IPS DF 19.7 (cell line): ENCODE data around the gene GATD1.

Experiments used
- DNase-seq: peaks from one replicate; pipeline ENCODE4 v3.0.0-alpha.2; 2013; ENCODE audit warnings: low read depth, low spot score

The GATD1 gene

DNA sequence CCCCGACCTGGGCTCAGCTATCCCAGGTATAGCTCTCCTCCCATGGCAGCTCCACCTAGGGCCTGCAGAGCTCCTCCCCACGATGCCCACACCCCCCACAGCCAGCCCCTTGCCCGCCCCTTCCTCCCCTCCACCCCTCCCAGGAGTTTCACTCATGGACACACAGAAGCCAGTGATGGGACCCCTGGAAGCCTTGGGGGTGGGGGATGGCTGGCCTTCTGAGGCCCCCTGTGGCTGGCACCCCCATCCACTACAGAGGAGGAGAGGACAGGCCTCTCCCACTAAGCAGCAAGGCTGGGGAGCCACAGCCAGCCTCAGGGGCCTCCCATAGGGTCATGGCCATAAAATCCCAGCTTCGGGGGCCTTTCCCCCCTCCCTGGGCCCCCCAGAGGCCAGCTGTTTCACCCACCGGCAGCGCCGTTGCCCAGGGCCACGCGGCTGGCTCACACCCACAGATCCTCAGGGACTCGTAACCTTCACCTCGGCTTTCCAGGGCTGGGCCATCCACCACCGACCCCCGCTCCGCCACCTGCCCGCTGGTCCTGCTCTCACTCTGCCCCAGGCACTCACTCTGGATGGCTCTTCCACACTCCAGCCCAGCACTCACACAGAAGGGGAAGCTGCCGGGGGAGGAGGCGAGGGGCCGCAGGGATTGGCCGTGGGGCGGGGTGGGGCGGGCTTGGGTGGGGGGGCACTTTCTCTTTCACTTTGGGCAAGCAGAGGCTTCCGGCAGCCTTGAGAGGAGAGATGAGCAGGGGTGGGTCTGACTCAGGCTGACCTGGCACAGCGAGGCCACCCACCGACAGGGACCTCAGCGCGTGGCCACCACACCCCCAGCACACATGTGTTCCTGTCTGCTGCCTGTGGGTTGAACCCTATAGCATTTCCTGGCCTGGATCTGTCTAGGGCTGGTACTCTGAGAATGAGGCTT lies 18.6 kb upstream of the GATD1 start:
- DNase-seq: no peak

DNA sequence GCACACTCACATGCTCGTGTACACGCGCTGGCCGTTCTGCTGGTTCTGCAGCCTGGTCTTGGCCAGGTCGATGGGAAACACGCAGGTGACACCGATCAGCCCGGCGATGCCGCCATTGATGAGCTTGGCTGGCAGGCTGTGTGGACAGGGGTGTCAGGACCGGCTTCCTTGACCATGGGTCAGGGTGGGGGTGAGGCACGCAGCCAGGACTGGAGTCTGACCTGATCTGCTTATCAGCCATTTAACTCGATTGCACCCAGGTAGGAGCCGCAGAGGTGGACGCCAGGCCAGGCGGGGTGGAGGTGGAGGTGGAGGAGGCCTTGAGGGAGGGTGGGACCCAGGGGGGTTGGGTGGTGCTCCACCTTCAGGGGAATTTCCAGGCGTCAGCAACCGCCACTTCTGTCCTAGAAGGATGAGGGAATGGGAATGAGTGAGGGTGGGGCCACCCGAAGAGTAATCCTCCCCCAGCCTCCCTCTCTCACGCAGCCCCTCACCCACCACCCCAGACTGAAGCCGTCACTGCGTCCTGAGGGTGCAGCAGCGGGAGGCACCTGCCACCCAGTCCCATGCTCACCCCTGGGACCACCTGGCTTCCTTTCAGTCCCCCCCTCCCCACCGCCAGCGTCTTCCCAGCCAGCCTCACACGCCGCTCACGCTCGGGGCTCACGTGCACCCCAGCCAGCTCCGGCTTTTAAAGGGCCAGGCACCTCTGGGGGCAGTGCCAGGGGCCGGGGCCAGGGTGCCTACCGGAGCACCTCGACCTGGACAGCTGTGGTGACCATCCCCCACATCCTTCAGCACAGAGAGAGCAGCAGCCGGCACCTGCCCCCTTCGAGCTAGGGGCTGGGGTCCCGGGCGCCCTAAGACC lies 17.7 kb upstream of the GATD1 start:
- DNase-seq: no peak

DNA sequence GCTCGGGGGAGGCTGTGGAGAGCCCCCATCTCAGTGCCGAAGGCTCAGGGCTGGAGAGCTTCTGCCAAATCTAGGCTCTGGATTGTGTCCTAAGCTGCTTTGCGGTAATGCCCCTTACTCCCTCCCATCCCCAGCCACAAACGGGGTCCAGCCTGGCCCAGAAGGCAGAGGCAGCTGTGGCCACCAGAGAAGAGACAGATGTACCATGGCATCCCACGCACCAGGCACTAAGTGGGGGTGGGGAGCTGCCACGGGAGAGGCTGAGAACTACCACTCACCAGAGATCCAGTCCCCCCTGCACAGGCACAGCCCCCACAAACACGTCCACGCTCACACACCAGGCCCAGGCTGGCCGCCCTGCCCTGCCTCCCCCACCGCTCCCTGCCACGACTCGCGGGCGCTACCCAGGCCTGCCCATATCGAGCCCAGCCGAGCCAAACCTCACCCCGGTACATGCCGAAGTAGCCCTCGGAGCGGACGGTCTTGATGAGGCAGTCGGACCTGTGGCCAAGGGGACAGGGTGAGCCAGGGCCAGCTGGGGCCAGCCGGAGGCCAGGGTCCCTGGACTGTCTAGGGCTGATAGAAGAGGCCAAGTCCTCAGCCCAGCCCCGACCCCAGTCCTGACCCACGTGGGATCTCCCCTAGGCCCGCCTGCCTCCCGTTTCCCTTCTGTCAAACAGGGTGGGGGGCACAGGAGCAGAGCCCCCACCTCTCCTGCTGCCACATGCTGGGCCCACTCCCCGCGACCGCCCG lies 16.9 kb upstream of the GATD1 start:
- DNase-seq: no peak

DNA sequence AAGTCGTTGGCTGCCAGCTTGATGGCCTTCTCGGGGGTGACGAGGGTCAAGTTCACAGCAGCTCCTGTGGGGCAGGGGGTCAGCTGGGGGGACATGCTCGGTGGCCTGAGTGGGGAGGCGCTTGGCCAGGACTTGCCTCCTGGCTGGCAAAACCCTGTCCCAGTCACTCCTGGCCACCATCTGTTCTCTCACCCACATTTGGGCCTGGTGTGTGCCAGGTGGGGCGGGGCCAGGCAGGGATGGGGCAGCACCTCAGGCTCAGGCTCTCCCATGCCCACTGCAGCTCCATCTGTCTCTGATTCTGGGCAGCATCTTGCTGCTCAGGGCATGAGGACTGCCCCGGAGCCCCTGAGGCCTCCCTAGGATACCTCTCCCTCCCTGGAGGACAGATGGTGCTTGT lies 16.3 kb upstream of the GATD1 start:
- DNase-seq: no peak

DNA sequence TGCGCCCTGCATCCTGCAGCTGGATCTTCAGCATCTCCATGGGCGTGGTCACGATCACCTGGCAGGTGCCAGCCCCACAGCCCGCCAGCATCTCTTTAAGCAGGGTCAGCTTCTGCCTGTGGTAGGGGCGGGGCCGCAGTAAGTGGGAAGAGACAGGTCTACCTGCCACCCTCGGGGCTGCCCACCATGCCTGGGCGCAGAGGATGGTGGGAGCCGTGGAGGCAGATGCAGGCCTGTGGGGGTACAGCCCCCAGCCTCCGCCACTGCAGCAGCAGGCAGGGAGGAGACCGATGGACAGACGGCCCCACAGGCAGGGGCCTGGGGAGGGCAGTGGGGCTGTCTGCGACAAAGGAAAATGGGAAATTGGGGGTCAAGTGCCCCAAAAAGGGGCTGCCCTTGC lies 15.6 kb upstream of the GATD1 start:
- DNase-seq: no peak

DNA sequence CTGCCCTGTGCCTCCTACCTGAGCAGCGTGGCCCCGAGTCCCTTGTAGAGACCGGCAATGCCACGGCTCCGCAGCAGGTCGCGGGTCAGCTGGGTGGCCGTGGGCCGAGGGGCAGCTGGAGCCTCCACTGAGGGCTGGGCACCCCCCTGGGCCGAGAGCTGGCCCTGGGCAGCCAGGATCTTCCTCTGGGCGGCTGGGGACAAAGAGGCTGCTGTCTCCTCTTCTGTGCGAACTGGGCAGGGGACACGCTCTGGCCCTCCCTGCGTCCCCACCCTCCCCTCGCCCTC lies 15.2 kb upstream of the GATD1 start:
- DNase-seq: no peak

DNA sequence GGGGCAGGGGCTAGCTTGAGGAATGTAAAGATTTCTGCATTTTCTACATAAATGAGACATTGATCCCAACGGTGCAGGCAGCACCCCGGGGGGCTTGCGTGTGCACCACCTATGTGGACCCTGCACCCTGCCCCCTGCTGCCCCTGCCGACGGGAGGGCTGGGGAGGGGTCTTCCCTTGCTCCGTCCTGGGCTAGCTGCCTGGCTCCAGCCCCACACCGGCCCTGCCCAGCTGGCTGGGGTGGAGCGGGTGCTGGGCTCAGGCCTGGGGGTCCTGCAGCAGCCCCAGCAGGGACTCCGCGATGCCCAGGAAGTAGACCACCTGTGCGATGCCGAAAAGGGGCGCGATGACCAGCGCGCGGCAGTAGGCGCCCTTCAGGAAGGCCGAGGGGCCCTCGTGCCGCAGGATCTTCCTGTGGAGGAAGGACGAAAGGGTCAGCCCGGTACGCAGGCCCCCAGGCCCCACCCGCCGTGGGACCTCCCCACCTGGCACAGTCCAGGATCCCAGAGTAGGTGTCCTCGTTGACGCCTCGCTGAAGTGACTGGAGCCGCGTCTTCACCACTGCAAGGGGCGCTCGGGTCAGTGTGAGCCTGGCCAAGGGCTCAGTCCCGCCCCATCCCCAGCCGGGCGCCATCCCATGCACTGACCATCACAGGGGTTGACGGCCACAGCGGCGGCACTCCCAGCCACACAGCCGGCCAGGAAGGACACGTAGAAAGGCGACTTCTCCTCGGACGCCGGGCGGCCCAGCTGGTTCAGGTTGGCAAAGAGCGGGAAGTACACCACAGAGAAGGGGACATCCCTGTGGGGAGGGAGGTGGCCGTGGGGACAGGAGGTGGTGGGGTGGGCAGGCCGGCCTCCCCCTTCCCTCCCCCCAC lies 14.6 kb upstream of the GATD1 start:
- DNase-seq: no peak

DNA sequence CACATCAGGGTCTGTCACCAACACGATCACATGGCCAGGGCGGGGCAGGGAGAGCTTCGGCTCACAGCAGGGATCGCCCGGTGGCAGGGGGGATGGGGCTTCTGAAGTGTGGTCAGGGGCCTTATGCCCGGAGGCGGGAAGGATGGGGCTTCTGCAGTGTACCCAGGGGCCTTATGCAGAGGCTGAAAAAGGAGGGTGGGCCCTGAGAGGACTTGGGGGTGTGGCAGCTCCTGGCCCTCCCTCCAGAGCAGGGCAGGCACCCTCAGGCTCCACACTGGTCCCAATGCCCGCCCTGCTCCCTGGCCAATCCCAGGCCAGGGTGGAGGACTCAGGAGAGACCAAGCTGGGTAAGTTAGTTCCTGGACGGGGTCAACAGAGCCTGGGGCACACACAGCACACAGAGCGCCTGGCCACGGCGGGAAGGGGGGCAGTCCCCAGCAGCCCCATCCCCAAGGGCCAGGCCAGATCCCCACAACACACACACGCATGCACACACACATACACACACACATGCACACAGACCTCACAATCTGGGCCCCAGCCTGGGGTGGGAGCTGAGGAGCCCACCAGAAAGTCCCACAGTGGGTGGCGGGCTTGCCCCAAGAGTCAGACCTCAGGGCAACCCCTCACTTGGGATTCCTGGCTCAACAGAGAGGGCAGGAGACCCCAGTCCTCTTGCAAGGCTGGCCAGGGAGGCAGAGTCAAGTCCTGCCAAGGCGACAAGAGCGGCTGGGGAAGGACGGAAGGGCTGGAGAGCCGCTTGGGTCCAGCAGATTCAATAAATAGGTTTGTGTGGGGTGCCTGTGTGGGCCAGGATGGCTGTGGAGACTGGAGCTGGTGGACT lies 13.7 kb upstream of the GATD1 start:
- no peak for DNase-seq

DNA sequence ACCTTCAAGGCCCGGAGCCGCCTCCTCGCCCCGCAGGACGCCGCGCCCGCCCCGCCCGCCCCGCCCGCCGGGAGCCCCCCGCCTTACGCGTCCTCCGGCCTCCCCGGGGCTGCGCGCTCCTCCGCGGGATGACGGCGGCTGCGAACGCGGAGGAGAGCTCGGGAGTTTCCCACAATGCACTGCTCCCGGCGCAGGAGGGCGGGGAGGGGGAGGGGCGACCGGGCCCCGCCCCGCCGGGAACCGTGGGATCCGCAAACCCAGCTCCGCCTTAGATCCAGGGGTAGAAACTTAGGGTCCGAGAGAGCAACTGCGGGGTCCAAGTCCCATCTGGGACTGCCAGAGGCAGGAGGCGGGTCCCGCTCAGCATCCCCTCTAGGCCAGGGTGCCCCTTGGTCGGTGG lies 12.7 kb upstream of the GATD1 start, which contains the start of gene CEND1:
Gene CEND1, minus strand, starts transcription at position 148 of the 400 bp plus-strand sequence. CDS start 1,514 bp downstream, outside the sequence.
- DNase-seq: no peak

DNA sequence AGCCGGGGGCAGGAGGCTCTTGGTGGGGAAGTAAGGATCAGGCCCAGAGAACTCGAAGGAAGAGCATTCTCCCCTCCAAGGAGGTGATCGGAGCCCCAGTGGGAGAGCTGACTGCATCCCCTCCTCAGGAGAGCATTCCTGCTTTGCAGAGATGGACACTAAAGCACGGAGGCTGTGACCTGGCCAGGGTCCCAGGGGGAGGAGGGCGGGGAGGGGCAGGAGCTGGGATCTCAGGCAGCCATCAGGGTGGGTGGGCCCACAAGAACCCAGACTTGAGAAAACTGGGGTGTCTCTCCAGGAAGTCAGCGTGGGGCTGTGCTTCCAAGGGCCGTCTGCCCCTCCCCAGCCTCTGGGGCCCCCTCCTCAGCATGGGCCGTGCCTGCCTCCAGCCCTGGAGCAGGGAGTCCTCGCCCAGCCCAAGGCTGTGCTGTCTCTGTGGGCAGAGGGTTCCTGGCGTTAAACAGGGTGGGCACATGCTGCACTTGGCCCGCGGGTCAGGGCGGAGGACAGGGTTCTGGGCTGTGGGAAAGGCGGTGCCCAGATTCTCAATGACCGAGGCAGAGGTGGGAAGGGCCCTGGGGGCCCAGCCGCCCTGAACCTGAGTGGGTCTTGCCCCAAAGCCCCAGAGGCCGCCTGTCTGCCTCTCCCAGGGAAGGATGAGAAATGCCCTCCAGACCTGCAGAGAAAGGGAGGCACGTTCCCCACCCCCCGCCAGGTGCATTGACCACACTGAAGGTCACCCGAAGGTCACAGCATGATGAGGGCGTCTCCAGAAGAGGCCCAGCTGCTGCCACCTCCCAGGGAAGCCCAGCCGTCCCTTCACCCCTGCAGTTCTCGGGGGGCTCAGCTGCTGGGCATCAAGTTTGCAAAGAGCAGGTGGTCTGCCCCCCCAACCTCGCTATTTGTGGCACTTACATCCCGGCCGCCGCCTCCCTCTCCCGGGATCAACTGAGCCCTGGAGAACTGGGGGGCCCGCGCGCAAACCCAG lies 12.0 kb upstream of the GATD1 start:
- no peak for DNase-seq

DNA sequence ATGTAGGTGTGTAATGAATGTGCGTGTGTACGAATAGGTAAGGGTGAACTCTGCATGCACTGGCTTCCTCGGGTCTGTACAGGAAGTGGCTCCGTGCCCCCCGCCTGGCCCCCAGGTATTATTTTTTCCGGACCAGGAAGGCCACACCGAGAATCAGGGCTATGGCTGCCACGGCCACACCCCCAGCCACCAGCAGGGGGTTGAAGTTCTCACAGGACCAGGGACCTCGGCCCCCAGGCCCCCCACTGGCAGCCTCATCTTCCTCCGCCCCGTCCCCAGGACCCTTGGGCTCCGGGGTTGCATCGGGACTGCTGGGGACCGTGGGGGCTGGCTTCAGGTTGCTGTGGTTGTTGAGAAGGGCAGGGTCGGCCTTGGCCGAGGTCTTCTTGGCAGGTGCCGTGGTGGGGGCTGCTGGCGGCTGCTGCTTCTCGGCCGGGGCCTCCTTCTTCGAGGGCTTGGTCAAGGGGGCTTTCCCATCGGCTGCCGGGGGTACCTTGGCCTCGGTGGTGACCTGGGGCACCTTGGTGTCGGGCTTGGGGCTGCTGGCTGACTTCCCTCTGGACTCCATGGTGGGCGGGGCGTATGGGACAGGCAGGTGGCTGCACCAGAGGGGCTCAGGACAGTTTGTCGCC lies 10.8 kb upstream of the GATD1 start:
- DNase-seq: no peak

DNA sequence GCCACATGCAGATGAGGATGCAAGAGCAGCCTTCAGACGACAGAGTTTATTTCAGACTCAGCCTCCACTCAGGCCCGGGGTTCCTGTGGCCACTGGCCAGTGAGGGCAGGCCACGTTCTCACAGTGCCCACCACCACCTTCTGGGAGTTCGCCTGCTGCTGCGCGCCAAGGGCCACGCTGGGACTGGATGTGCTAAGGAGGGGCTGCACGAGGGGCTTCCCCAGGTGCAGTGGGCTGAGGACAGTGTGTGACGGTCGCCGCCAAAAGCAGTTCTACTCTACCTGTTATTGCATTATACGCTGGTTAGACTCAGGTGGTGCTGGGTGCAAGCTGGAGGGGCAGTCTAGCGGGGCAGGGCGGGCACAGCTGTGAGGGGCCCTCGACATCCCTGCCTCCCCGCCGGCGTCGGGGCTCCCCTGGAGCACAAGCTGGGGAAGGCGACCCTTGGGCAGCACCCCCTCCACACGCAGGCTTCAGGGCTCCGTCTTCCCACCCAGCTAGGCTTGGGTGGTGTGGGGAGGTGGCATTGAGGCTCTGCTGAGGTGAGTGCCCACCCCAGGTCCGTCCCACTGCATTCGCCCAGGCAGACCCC lies 9.9 kb upstream of the GATD1 start:
- DNase-seq: no peak

DNA sequence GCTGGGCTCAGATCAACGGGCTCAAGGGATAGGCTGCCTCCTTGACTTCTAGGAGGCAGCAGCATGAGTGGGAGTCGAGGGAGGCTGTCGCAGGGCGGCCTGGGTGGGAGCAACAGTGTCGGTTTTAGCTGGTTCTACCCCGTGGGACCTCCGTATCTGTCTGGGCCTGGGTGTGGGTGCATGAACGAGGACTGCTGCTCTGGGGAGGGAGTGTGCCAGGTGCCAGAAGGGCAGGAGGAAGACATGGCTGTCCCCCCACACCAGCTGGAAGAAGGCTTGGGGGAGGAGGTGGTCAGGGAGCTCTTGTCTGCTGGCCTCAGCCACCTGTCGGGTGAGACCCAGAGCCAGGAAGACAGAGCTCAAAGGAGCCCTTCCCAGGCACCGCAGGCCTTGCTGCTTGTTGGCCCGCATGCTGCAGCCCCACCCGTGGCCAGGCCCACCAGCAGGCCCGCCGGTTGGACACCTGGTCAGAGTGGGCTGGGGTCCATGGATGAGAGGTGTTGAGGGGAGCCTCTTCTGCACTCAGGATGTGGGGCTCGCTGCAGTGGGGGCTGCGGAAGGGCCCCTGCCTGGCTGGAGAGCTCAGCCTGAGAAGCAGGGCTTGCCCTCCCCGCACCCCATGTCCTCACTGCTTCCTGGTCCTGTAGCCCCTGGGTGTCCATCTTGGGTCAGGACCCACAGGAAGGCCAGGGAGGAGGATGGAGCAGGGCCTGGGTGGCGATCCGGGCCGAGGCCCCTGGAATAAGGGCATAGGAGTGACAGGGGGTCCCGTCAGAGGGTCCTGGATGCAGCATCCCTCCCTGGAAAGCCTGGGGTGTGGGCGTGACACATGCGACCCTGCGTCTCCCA lies 9.2 kb upstream of the GATD1 start:
- DNase-seq: no peak

DNA sequence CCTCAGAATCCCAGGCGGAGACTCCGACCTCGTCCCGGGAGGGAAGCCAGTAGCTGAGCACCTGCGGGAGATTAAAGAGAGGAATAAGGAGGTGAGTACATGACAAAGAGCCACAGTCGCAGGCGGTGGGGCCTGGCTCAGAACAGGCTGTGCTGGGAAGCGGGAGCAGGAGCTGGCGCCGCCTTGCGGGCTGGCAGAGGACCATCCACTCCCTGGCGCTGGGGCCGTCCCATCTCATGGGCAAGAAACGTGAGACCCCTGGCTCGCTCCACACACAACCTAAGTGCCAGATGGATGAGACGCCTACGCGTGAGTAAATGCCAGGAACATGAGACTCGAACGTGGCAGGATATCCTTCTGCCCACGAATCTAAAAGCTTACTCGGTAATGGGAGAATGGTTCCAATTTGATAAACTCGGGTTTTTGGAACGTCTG lies 6.3 kb upstream of the GATD1 start:
- peak; percentile 91 for DNase-seq

DNA sequence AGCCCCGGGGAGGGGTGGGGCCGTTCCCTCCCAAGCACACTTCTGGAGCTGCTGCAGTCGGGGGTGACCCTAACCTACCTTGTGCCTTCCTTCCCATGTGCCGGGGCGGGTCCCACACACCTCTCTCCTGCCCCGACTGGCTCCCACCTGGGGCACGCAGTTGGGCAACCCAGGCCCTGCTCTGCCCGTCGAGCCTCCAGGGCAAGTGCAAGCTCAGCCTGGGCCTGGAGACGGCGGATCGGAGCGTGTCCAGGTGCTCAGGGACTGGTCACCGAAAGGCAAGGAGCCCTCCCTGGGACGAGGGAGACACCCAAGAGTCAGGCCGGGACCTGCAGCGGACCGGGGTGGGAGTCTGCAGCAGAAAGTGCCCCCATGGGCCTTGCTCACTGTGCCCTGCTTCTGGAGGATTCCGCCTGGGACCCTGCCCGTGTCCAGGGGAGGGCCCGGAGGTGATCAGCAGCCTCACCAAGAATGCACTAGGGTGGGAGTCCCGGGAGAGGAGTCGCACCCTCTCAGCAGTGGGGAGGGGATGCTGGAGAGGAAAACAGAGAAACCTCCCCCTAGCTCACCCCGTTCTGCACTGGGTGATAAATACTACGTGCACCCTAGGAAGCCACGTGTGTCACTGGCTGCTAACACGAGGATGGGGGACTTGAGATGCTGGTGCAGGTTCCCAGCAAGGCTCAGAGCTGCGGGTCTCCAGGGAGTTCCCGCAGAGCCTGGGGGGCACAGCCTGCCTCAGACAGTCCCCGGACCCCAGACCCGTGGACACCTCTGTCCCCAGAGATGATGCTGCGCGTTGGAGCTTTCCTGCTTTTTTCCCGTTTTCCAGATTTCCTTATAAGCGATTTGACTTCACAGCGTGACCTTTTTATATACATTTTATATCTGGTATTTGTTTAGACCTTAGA lies 5.2 kb upstream of the GATD1 start:
- DNase-seq: no peak

DNA sequence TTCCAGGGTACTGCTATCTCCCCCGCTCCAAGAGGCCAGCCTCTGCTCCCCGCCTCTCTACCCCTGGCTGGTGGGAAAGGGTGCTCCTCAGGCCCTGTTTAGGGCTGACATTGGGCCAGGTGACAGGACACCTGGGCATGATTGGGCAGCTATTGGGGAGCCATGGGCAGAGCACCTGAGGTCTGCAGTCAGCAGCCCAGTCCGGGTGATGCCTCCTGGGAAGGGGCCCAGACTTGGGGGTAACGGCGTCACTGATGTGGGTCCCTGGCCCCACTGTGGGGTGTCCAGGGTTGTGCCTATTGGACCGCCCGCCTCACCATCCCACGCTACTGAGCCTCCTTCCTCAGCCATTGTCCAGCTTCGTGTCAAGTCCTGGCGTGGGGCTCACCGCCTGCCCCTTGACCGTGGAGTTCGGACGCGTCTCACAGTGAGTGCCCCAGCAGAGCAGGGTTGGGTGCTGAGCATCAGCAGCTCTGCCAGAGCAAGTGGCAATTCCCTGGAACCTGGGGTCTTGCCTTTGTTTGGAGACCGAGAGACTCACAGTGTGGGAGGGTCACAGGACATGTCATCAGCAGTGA lies 2.8 kb upstream of the GATD1 start:
- DNase-seq: no peak
